Ishikawa (cell line): ENCODE data around the gene METTL24.

ENCODE experiments used
- CEBPB ChIP-seq: IDR thresholded peaks from 2 replicates; pipeline ENCODE4 v1.6.1; 2012
- CREB1 ChIP-seq: IDR thresholded peaks from 2 replicates; pipeline ENCODE4 v1.6.1; 2012; ENCODE audit warnings: low read depth
- EGR1 ChIP-seq: IDR thresholded peaks from 2 replicates; pipeline ENCODE4 v1.6.1; 2012
- EP300 ChIP-seq: IDR thresholded peaks from 2 replicates; pipeline ENCODE4 v1.6.1; 2012; ENCODE audit warnings: borderline replicate concordance
- FOXM1 ChIP-seq: IDR thresholded peaks from 2 replicates; pipeline ENCODE4 v1.6.1; 2012; ENCODE audit warnings: low read depth, borderline replicate concordance
- MAX ChIP-seq: IDR thresholded peaks from 2 replicates; pipeline ENCODE4 v1.6.1; 2012
- NFIC ChIP-seq: IDR thresholded peaks from 2 replicates; pipeline ENCODE4 v1.6.1; 2012
- RAD21 ChIP-seq: IDR thresholded peaks from 2 replicates; pipeline ENCODE4 v1.6.1; 2012; ENCODE audit warnings: low read depth
- REST ChIP-seq: IDR thresholded peaks from 2 replicates; pipeline ENCODE4 v1.6.1; 2012; ENCODE audit warnings: low read depth, mild to moderate bottlenecking
- TAF1 ChIP-seq: IDR thresholded peaks from 2 replicates; pipeline ENCODE4 v1.6.1; 2012; ENCODE audit warnings: low read depth, mild to moderate bottlenecking
- TCF12 ChIP-seq: IDR thresholded peaks from 2 replicates; pipeline ENCODE4 v1.6.1; 2012; ENCODE audit warnings: low read depth
- TEAD4 ChIP-seq: IDR thresholded peaks from 2 replicates; pipeline ENCODE4 v1.6.1; 2012
- USF1 ChIP-seq: IDR thresholded peaks from 2 replicates; pipeline ENCODE4 v1.6.1; 2012
- YY1 ChIP-seq: IDR thresholded peaks from 2 replicates; pipeline ENCODE4 v1.6.1; 2012; ENCODE audit warnings: low read depth
- ZBTB7A ChIP-seq: IDR thresholded peaks from 2 replicates; pipeline ENCODE4 v1.6.1; 2012; ENCODE audit warnings: low read depth

METTL24 gene

GRCh38 chr6:110255211-110255750, 102.9 kb downstream of the METTL24 start:
- TF ChIP-seq CREB1 (no peak), REST (peak; percentile 95), RAD21 (peak; percentile 25; the same call in 1 of the 2 replicates), CEBPB (no peak)

GRCh38 chr6:110250838-110251237, 107.3 kb downstream of the METTL24 start:
- TF ChIP-seq TCF12 (no peak), RAD21 (peak; percentile 17; the same call in 1 of the 2 replicates), ZBTB7A (no peak)

- TF ChIP-seq EGR1 (no peak), ZBTB7A (no peak), REST (no peak), NFIC (no peak), CREB1 (no peak), FOXM1 (no peak), USF1 (no peak), YY1 (no peak), TAF1 (no peak), CEBPB (no peak), TEAD4 (no peak), MAX (no peak), TCF12 (no peak), RAD21 (no peak), EP300 (no peak)
These were observed 108.1 kb downstream of the METTL24 start for GRCh38 chr6:110250058-110250457.

GRCh38 chr6:110246900-110247546, 111.1 kb downstream of the METTL24 start:
- no peak for TF ChIP-seq MAX

- TF ChIP-seq MAX, result no peak
- TF ChIP-seq TEAD4, result no peak
- TF ChIP-seq EP300, result no peak
- TF ChIP-seq FOXM1, result no peak
- no peak for TF ChIP-seq CREB1
- TF ChIP-seq TCF12, result no peak
- TF ChIP-seq YY1, result no peak
- TF ChIP-seq CEBPB, result no peak
- no peak for TF ChIP-seq EGR1
These were observed 111.8 kb downstream of the METTL24 start for GRCh38 chr6:110246378-110246777.

GRCh38 chr6:110239526-110240274, 118.4 kb downstream of the METTL24 start:
- no peak for TF ChIP-seq REST
- no peak for TF ChIP-seq TCF12
- TF ChIP-seq USF1, result no peak
- TF ChIP-seq TAF1, result no peak
- no peak for TF ChIP-seq YY1
- no peak for TF ChIP-seq CREB1
- TF ChIP-seq EP300, result no peak
- no peak for TF ChIP-seq CEBPB
- no peak for TF ChIP-seq TEAD4
- no peak for TF ChIP-seq FOXM1
- no peak for TF ChIP-seq NFIC
- no peak for TF ChIP-seq MAX
- no peak for TF ChIP-seq ZBTB7A
